ENCODE data around the gene QRSL1.

DNA sequence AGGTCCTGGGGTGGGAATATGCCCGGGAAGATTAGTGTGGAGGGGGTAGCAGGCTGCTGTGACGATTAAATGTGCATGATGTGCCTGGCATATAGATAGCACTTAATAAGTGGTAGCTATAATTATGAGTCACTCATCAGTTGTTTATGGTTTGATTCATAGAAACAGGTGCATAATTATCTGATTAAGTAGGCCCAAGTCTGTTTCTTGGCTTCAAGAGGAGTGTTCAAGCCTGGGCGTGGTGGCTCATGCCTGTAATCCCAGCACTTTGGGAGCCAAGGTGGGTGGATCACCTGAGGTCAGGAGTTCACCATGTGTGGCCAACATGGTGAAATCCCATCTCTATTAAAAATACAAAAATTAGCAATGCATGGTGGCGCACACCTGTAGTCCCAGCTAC lies 74.9 kb downstream of the QRSL1 start:
- TF ChIP-seq LEF1 (IDR thresholded peaks at IDR 0.05; ENCODE audit: borderline replicate concordance) (no peak), CTBP1 (IDR thresholded peaks at IDR 0.05; ENCODE audit: borderline replicate concordance) (no peak), BHLHE40 (IDR thresholded peaks at IDR 0.05; ENCODE audit: borderline replicate concordance) (no peak), FOXA1 (IDR thresholded peaks at IDR 0.05) (no peak), ARNT (IDR thresholded peaks at IDR 0.05) (no peak), SUZ12 (IDR thresholded peaks at IDR 0.05) (no peak), SP1 (IDR thresholded peaks at IDR 0.05) (no peak), NFRKB (IDR thresholded peaks at IDR 0.05) (no peak), HDGF (IDR thresholded peaks at IDR 0.05; ENCODE audit: borderline replicate concordance) (no peak), FOXM1 (IDR thresholded peaks at IDR 0.05; ENCODE audit: borderline replicate concordance) (no peak), TARDBP (IDR thresholded peaks at IDR 0.05) (no peak), FOXK2 (IDR thresholded peaks at IDR 0.05) (no peak), ELF4 (IDR thresholded peaks at IDR 0.05) (no peak)
- TF ChIP-seq, protein P1, sequence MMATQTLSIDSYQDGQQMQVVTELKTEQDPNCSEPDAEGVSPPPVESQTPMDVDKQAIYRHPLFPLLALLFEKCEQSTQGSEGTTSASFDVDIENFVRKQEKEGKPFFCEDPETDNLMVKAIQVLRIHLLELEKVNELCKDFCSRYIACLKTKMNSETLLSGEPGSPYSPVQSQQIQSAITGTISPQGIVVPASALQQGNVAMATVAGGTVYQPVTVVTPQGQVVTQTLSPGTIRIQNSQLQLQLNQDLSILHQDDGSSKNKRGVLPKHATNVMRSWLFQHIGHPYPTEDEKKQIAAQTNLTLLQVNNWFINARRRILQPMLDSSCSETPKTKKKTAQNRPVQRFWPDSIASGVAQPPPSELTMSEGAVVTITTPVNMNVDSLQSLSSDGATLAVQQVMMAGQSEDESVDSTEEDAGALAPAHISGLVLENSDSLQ (IDR thresholded peaks at IDR 0.05): no peak
